ENCODE results near the gene RCBTB1. TPM values are rescaled to one million over a fixed set of nuclear protein-coding genes. Genes with fewer than 3 reads are reported as not detected.

Gene RCBTB1
- total RNA-seq, 2 experiments from 2014 or later: 18.7 to 19.3 TPM

- Mint-ChIP-seq H3K27me3 (no peaks in the 10 kb centered on the region), H3K27ac (no peak overlapping the region), H3K4me3 (no peak overlapping the region), H3K9me3 (no peaks in the 10 kb centered on the region), H3K36me3 (peaks cover 29% of the 10 kb centered on the region), H3K4me1 (ENCODE audit: low read depth) (no peaks in the 10 kb centered on the region)
- intact Hi-C loops (cut with micrococcal nuclease): no loop called here
- no peak for DNase-seq
- ChIA-PET CTCF (no interaction called here), POLR2A (no interaction called here)
These were observed 38.8 kb downstream of the RCBTB1 start for GRCh38 chr13:49546561-49546960.

GRCh38 chr13:49545661-49546060 lies 39.7 kb downstream of the RCBTB1 start:
- Mint-ChIP-seq H3K9me3 (no peaks in the 10 kb centered on the region), H3K27me3 (no peaks in the 10 kb centered on the region), H3K27ac (no peak overlapping the region), H3K4me1 (ENCODE audit: low read depth) (peaks cover 4% of the 10 kb centered on the region), H3K4me3 (no peak overlapping the region), H3K36me3 (peaks cover 32% of the 10 kb centered on the region)
- intact Hi-C loops (cut with micrococcal nuclease): no loop called here
- DNase-seq: no peak
- CTCF ChIA-PET: no interaction called here
- POLR2A ChIA-PET: no interaction called here

GRCh38 chr13:49543656-49544055 lies 41.7 kb downstream of the RCBTB1 start:
- intact Hi-C loops (cut with micrococcal nuclease): no loop called here
- Mint-ChIP-seq H3K27ac (no peak overlapping the region), H3K4me1 (ENCODE audit: low read depth) (peaks cover 22% of the 10 kb centered on the region), H3K9me3 (no peaks in the 10 kb centered on the region), H3K4me3 (no peak overlapping the region), H3K27me3 (no peaks in the 10 kb centered on the region), H3K36me3 (peaks cover 35% of the 10 kb centered on the region)
- no peak for DNase-seq
- CTCF ChIA-PET: no interaction called here
- POLR2A ChIA-PET: no interaction called here

GRCh38 chr13:49540552-49540951 lies 44.8 kb downstream of the RCBTB1 start:
- Mint-ChIP-seq H3K36me3 (peaks cover 28% of the 10 kb centered on the region), H3K4me1 (ENCODE audit: low read depth) (peaks cover 22% of the 10 kb centered on the region), H3K9me3 (no peaks in the 10 kb centered on the region), H3K27me3 (no peaks in the 10 kb centered on the region), H3K4me3 (peak overlapping the region; percentile 6), H3K27ac (peak overlapping the region; percentile 9)
- intact Hi-C loops (cut with micrococcal nuclease): no loop called here
- no peak for DNase-seq
- CTCF ChIA-PET: no interaction called here
- POLR2A ChIA-PET: no interaction called here

GRCh38 chr13:49539746-49540145 lies 45.6 kb downstream of the RCBTB1 start:
- intact Hi-C loops (cut with micrococcal nuclease): loop anchor here (1.0 kb wide), 1 partner anchor 45 kb away; no protein-coding TSS in a partner anchor
- no peak overlapping the region for H3K27ac Mint-ChIP-seq
- POLR2A ChIA-PET: no interaction called here
- no peaks in the 10 kb centered on the region for H3K9me3 Mint-ChIP-seq
- no peaks in the 10 kb centered on the region for H3K27me3 Mint-ChIP-seq
- peaks cover 22% of the 10 kb centered on the region for H3K4me1 Mint-ChIP-seq (ENCODE audit: low read depth)
- CTCF ChIA-PET: interaction anchor here (1.3 kb wide), 1 partner anchor 67 kb away, joined by 4 read pairs; no protein-coding TSS in a partner anchor
- DNase-seq: no peak
- H3K4me3 Mint-ChIP-seq: no peak overlapping the region
- peaks cover 28% of the 10 kb centered on the region for H3K36me3 Mint-ChIP-seq

- no peaks in the 10 kb centered on the region for H3K9me3 Mint-ChIP-seq
- ChIA-PET POLR2A (no interaction called here), CTCF (interaction anchor here (1.3 kb wide), 1 partner anchor 67 kb away, joined by 4 read pairs; no protein-coding TSS in a partner anchor)
- H3K27ac Mint-ChIP-seq: no peak overlapping the region
- intact Hi-C loops (cut with micrococcal nuclease): loop anchor here (1.0 kb wide), 1 partner anchor 45 kb away; no protein-coding TSS in a partner anchor
- no peak for DNase-seq
- no peaks in the 10 kb centered on the region for H3K27me3 Mint-ChIP-seq
- H3K4me3 Mint-ChIP-seq: no peak overlapping the region
- peaks cover 22% of the 10 kb centered on the region for H3K4me1 Mint-ChIP-seq (ENCODE audit: low read depth)
- peaks cover 26% of the 10 kb centered on the region for H3K36me3 Mint-ChIP-seq
These were observed 46.0 kb downstream of the RCBTB1 start for GRCh38 chr13:49539313-49539712.

- no peaks in the 10 kb centered on the region for H3K9me3 Mint-ChIP-seq
- no peak overlapping the region for H3K4me3 Mint-ChIP-seq
- DNase-seq: no peak
- ChIA-PET CTCF (no interaction called here), POLR2A (no interaction called here)
- intact Hi-C loops (cut with micrococcal nuclease): no loop called here
- H3K36me3 Mint-ChIP-seq: peaks cover 32% of the 10 kb centered on the region
- peaks cover 24% of the 10 kb centered on the region for H3K4me1 Mint-ChIP-seq (ENCODE audit: low read depth)
- no peak overlapping the region for H3K27ac Mint-ChIP-seq
- no peaks in the 10 kb centered on the region for H3K27me3 Mint-ChIP-seq
These were observed 47.0 kb downstream of the RCBTB1 start for GRCh38 chr13:49538404-49538803.

- CTCF ChIA-PET: interaction anchor here (0.6 kb wide), 2 partner anchors 206 to 1212 kb away, joined by 3 to 5 read pairs; no protein-coding TSS in a partner anchor
- intact Hi-C loops (cut with micrococcal nuclease): no loop called here
- Mint-ChIP-seq H3K4me3 (no peak overlapping the region), H3K4me1 (ENCODE audit: low read depth) (peaks cover 29% of the 10 kb centered on the region), H3K27ac (no peak overlapping the region), H3K9me3 (no peaks in the 10 kb centered on the region), H3K36me3 (peaks cover 35% of the 10 kb centered on the region), H3K27me3 (no peaks in the 10 kb centered on the region)
- no peak for DNase-seq
- POLR2A ChIA-PET: no interaction called here
These were observed 49.0 kb downstream of the RCBTB1 start for GRCh38 chr13:49536144-49536873.

- Mint-ChIP-seq H3K27me3 (no peaks in the 10 kb centered on the region), H3K4me3 (no peak overlapping the region), H3K9me3 (no peaks in the 10 kb centered on the region), H3K36me3 (peaks cover 30% of the 10 kb centered on the region), H3K27ac (no peak overlapping the region), H3K4me1 (ENCODE audit: low read depth) (peaks cover 7% of the 10 kb centered on the region)
- ChIA-PET POLR2A (no interaction called here), CTCF (no interaction called here)
- DNase-seq: no peak
- intact Hi-C loops (cut with micrococcal nuclease): no loop called here
These were observed 51.6 kb downstream of the RCBTB1 start for GRCh38 chr13:49533591-49534269.

- Mint-ChIP-seq H3K27me3 (no peaks in the 10 kb centered on the region), H3K36me3 (peaks cover 29% of the 10 kb centered on the region), H3K4me3 (no peak overlapping the region), H3K27ac (no peak overlapping the region), H3K4me1 (ENCODE audit: low read depth) (peaks cover 7% of the 10 kb centered on the region), H3K9me3 (no peaks in the 10 kb centered on the region)
- CTCF ChIA-PET: interaction anchor here (1.1 kb wide), 1 partner anchor 74 kb away, joined by 3 read pairs; no protein-coding TSS in a partner anchor
- no peak for DNase-seq
- intact Hi-C loops (cut with micrococcal nuclease): no loop called here
- POLR2A ChIA-PET: no interaction called here
These were observed 52.3 kb downstream of the RCBTB1 start for GRCh38 chr13:49533011-49533410.

- no peaks in the 10 kb centered on the region for H3K27me3 Mint-ChIP-seq
- CTCF ChIA-PET: interaction anchor here (1.1 kb wide), 1 partner anchor 74 kb away, joined by 3 read pairs; no protein-coding TSS in a partner anchor
- POLR2A ChIA-PET: no interaction called here
- H3K9me3 Mint-ChIP-seq: no peaks in the 10 kb centered on the region
- intact Hi-C loops (cut with micrococcal nuclease): no loop called here
- H3K27ac Mint-ChIP-seq: no peak overlapping the region
- H3K36me3 Mint-ChIP-seq: peaks cover 25% of the 10 kb centered on the region
- H3K4me1 Mint-ChIP-seq (ENCODE audit: low read depth): peaks cover 7% of the 10 kb centered on the region
- no peak overlapping the region for H3K4me3 Mint-ChIP-seq
- no peak for DNase-seq
These were observed 52.8 kb downstream of the RCBTB1 start for GRCh38 chr13:49532593-49532992.

- intact Hi-C loops (cut with micrococcal nuclease): no loop called here
- H3K4me1 Mint-ChIP-seq (ENCODE audit: low read depth): peaks cover 7% of the 10 kb centered on the region
- ChIA-PET POLR2A (no interaction called here), CTCF (no interaction called here)
- H3K4me3 Mint-ChIP-seq: no peak overlapping the region
- peaks cover 33% of the 10 kb centered on the region for H3K36me3 Mint-ChIP-seq
- DNase-seq: no peak
- no peak overlapping the region for H3K27ac Mint-ChIP-seq
- H3K27me3 Mint-ChIP-seq: no peaks in the 10 kb centered on the region
- no peaks in the 10 kb centered on the region for H3K9me3 Mint-ChIP-seq
These were observed 54.9 kb downstream of the RCBTB1 start for GRCh38 chr13:49530457-49530856.

- ChIA-PET CTCF (no interaction called here), POLR2A (no interaction called here)
- H3K9me3 Mint-ChIP-seq: no peaks in the 10 kb centered on the region
- no peak for DNase-seq
- H3K36me3 Mint-ChIP-seq: peaks cover 26% of the 10 kb centered on the region
- peaks cover 10% of the 10 kb centered on the region for H3K4me1 Mint-ChIP-seq (ENCODE audit: low read depth)
- intact Hi-C loops (cut with micrococcal nuclease): no loop called here
- H3K27me3 Mint-ChIP-seq: no peaks in the 10 kb centered on the region
- H3K4me3 Mint-ChIP-seq: no peak overlapping the region
- H3K27ac Mint-ChIP-seq: no peak overlapping the region
These were observed 57.2 kb downstream of the RCBTB1 start for GRCh38 chr13:49528161-49528560.
